Mucosa of descending colon (tissue), 3 donors: ENCODE data around the gene INO80E. TPM values are rescaled to one million over a fixed set of nuclear protein-coding genes. Genes with fewer than 3 reads are reported as not detected.
"Not testable (repeated sequence)": the region's sequence is repeated elsewhere in the genome, so short reads cannot be mapped to it uniquely, and the experiment has no call there.

Experiments
- ATAC-seq: fragments of 200-7000 bp; cut with Tn5 transposase; one replicate; pipeline ENCODE4 v1.9.1; 2020; ENCODE audit warnings: mild to moderate bottlenecking, moderate library complexity
- DNase-seq, 3 donors: peaks; one replicate each; pipeline ENCODE4 v3.0.0-alpha.2; 2020
- H3K36me3 ChIP-seq: fragments of 200-600 bp; one replicate; pipeline ENCODE4 v1.8.0; 2021; ENCODE audit warnings: low read depth, mild to moderate bottlenecking
- H3K4me1 ChIP-seq: fragments of 200-600 bp; one replicate; pipeline ENCODE4 v1.8.0; 2021; ENCODE audit warnings: low read depth, mild to moderate bottlenecking
- H3K4me3 ChIP-seq: fragments of 200-600 bp; one replicate; pipeline ENCODE4 v1.8.0; 2021; ENCODE audit warnings: mild to moderate bottlenecking
- H3K9me3 ChIP-seq: fragments of 200-600 bp; one replicate; pipeline ENCODE4 v1.8.0; 2021; ENCODE audit warnings: mild to moderate bottlenecking
- intact Hi-C, 2 donors: fragments of 100-400 bp; cut with DNase I in 1 of 2; cut with micrococcal nuclease in 1 of 2; formaldehyde crosslinking; loops; one replicate each; pipeline versions ENCODE4 v1.11.0 to v1.11.1; 2022; cut with DNase I, micrococcal nuclease
- total RNA-seq, 3 donors: library from RNA; stranded (reverse); fragmentation: NEBNext Ultra II Directional in 2 of 3; extraction: Animal tissue kit (Norgen Biotek cat#: 25700) in 2 of 3; gene quantifications; one replicate each; pipeline versions ENCODE4 v1.2.1 to v1.2.4, GENCODE V29; 2021 to 2023
- TF ChIP-seq, protein P1 (sequence below): fragments of 200-600 bp; IDR thresholded peaks from one replicate; pipeline ENCODE4 v1.8.0; 2022; ENCODE audit warnings: antibody characterized with exemption, mild to moderate bottlenecking
- donor health status: DM: no; HTN: no; CAD: no; lungs with moderate emphysema.
- donor health status: DM: no; HTN: no; CAD: no.
- donor health status: DM: no; HTN: yes; CAD: no.

The INO80E gene
- total RNA-seq, 3 donors from 2014 or later: 71.2 to 79.5 (median 78.4) TPM

DNA sequence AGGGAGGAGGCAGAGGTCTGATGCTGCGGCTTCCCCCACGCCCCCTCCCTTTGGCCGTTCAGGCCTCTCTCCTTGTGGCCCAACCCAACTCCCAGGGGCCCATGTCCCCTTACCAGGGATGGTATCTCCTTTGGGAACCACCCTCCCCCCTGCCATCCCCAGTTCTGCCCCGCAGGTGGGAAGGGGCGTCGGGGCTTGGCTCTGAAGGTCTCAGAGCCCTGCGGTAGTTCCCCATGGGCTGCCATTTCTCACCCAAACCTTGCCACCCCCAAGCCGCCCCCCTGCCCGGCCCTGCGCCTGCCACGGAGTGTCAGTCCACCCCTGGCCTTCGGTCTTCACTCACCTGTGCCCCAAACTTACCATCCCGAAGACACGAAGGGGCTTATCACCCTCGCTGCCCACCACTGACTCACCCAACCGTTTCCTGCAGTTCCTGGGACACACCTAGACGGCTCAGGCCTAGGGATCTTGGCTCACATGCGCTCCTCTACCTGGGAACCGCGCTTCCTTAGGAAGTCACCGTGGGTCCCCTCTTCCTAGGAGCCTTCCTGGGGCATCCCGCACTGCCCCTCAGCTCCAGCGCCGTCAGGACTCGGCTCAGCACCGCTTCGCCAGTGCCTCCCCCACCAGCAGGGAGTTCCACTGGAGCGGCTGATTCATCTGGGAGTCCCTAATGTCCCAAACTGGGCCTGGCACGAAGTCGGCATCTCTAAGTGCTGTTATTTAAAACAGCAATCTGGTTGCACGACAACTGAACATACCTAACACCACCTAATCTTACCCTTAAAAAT, 15.9 kb downstream of the INO80E start:
- intact Hi-C loops: no loop called here
- no peak for ATAC-seq
- no peaks in the 10 kb centered on the region for H3K36me3 ChIP-seq
- peaks cover 13% of the 10 kb centered on the region for H3K4me1 ChIP-seq
- no peak for DNase-seq
- H3K4me3 ChIP-seq: no peak overlapping the region
- TF ChIP-seq, protein P1, sequence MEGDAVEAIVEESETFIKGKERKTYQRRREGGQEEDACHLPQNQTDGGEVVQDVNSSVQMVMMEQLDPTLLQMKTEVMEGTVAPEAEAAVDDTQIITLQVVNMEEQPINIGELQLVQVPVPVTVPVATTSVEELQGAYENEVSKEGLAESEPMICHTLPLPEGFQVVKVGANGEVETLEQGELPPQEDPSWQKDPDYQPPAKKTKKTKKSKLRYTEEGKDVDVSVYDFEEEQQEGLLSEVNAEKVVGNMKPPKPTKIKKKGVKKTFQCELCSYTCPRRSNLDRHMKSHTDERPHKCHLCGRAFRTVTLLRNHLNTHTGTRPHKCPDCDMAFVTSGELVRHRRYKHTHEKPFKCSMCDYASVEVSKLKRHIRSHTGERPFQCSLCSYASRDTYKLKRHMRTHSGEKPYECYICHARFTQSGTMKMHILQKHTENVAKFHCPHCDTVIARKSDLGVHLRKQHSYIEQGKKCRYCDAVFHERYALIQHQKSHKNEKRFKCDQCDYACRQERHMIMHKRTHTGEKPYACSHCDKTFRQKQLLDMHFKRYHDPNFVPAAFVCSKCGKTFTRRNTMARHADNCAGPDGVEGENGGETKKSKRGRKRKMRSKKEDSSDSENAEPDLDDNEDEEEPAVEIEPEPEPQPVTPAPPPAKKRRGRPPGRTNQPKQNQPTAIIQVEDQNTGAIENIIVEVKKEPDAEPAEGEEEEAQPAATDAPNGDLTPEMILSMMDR: no peak
- H3K9me3 ChIP-seq: no peaks in the 10 kb centered on the region

DNA sequence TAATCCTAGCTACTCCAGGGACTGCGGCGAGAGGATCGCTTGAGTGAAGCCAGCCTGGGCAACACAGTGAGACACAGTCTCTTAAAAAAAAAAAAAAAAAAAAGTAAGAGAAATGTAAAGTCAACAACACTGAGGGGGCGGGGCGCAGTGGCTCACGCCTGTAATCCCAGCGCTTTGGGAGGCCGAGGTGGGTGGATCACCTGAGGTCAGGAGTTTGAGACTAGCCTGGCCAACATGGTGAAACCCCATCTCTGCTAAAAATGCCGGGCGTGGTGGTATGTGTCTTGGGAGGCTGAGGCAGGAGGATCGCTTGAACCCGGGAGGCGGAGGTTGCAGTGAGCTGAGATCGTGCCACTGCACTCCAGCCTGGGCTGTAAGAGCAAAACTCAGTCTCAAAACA, 16.6 kb downstream of the INO80E start:
- H3K36me3 ChIP-seq, DNase-seq, H3K9me3 ChIP-seq, H3K4me3 ChIP-seq, intact Hi-C loops, ATAC-seq: not testable (repeated sequence)
- peaks cover 13% of the 10 kb centered on the region for H3K4me1 ChIP-seq

DNA sequence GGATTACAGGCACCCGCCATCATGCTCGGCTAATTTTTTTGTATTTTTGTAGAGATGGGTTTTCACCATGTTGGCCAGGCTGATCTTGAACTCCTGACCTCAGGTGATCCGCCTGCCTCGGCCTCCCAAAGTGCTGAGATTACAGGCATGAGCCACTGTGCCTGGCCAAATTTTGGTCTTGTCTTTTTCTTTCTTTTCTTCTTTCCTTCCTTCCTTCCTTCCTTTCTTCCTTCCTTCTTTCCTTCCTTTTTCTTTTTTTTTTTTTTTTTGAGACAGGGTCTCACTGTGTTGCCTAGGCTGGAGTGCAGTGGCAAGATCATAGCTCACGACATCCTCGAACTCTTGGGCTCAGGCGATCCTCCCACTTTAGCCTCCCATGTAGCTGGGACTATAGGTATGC, 19.4 kb downstream of the INO80E start:
- peaks cover 12% of the 10 kb centered on the region for H3K4me1 ChIP-seq
- ATAC-seq, H3K4me3 ChIP-seq, DNase-seq, H3K36me3 ChIP-seq, intact Hi-C loops, H3K9me3 ChIP-seq: not testable (repeated sequence)

DNA sequence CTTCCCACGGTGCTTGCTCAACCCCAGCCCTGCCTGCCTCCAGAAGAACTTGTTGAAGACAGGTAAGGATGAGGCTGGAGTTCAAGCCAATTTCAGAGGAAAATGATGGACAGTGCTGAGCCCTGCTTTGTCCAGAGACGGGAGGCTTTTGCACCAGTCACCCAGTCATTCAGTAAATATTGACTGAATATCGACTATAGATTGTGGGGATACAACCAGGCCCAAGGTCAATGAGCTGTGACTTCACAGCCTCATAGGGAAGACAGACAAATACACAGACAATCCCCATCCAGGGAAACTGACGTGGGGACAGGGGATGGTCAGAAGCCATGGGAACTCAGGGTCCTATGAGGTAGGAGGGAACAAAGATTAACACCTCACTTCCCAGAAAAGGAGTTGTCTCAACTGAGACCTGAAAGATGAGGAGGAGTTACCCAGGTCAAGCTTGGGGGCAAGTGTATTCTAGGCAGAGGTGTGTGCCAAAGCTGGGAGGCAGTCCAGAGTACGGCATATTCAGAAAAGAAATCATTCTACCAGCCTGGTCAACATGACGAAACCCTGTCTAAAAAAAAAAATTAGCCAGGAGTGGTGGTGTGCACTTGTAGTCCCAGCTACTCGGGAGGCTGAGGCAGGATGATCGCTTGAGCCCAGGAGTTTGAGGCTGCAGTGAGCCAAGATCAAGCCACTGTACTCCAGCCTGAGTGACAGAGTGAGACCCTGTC, 20.7 kb downstream of the INO80E start:
- H3K36me3 ChIP-seq: no peaks in the 10 kb centered on the region
- H3K4me1 ChIP-seq: peaks cover 5% of the 10 kb centered on the region
- no peaks in the 10 kb centered on the region for H3K9me3 ChIP-seq
- intact Hi-C loops: no loop called here
- DNase-seq: no peak
- TF ChIP-seq, protein P1: no peak
- H3K4me3 ChIP-seq: no peak overlapping the region
- no peak for ATAC-seq

DNA sequence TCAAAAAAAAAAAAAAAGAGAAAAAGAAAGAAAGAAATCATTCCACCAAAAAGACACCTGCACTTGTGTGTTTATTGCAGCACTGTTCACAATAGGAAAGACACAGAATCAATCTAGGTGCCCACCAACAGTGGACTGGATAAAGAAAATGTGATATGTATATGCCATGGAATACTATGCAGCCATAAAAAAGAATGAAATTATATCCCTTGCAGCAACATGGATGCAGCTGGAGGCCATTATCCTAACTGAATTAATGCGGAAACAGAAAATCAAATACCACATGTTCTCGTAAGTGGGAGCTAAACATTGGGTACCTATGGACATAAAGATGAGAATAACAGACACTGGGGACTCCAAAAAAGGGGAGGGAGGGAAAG, 21.2 kb downstream of the INO80E start:
- peaks cover 4% of the 10 kb centered on the region for H3K4me1 ChIP-seq
- ATAC-seq (no peak), DNase-seq (no peak)
- no peak overlapping the region for H3K4me3 ChIP-seq
- H3K36me3 ChIP-seq: no peaks in the 10 kb centered on the region
- no peaks in the 10 kb centered on the region for H3K9me3 ChIP-seq
- intact Hi-C loops: no loop called here
- TF ChIP-seq, protein P1: no peak

DNA sequence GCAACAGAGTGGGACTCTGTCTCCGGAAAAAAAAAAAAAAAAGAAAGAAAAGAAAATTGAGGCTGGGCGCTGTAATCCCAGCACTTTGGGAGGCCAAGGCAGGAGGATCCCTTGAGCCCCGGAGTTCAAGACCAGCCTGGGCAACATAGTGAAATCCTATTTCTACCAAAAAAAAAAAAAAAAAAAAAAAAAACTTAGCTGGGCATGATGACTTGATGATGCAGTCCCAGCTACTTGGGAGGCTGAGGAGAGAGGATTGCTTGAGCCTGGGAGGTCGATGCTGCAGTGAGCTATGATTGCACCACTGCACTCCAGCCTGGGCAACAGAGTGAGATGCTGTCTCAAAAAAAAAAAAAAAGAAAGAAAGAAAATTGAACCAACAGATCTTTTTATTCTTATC, 21.9 kb downstream of the INO80E start:
- H3K4me3 ChIP-seq, intact Hi-C loops, DNase-seq, ATAC-seq, H3K4me1 ChIP-seq, H3K36me3 ChIP-seq, H3K9me3 ChIP-seq: not testable (repeated sequence)

DNA sequence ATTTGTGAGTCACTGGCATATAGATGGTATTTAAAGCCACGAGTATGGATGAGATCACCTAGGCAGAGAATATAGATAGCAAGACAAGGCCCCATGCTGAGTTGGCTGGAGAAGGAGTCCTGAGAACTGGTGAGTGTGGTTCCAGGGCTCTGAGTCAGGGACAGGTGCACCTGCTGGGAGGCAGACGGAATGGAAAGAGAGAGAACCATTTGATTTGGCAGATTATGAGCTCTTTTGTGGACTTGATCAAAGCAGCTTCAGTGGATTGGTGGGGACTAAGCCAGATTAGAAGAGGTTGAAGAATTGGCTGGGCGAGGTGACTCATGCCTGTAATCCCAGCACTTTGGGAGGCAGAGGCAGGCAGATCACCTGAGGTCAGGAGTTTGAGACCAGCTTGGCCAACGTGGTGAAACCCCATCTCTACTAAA, 22.7 kb downstream of the INO80E start:
- TF ChIP-seq, protein P1: no peak
- no peak for ATAC-seq

More for the DNA sequence above, 22.7 kb downstream of the INO80E start:
- H3K36me3 ChIP-seq: no peaks in the 10 kb centered on the region
- no peak overlapping the region for H3K4me3 ChIP-seq
- no peak for DNase-seq
- intact Hi-C loops: no loop called here
- H3K4me1 ChIP-seq: peaks cover 4% of the 10 kb centered on the region
- H3K9me3 ChIP-seq: no peaks in the 10 kb centered on the region
